Thyroid gland (tissue), 4 donors: ENCODE data around the gene USP34. TPM values are rescaled to one million over a fixed set of nuclear protein-coding genes. Genes with fewer than 3 reads are reported as not detected.

Experiments used
- DNase-seq, 2 donors: peaks; one replicate each; pipeline ENCODE4 v3.0.0-alpha.2; 2019
- H3K27ac ChIP-seq, 3 donors: fragments of 200-600 bp; sonication (generic); 1 replicate in 2 of 3; 2 replicates in 1 of 3; pipeline ENCODE4 v1.5.1; 2016 to 2019; ENCODE audit warnings: mild to moderate bottlenecking in 1 of 3, moderate library complexity in 1 of 3
- H3K27me3 ChIP-seq: fragments of 200-600 bp; sonication (generic); one replicate; pipeline ENCODE4 v1.5.1; 2019
- H3K36me3 ChIP-seq, 2 donors: fragments of 200-600 bp; sonication (generic); one replicate each; pipeline ENCODE4 v1.5.1; 2016 to 2019
- H3K4me1 ChIP-seq, 2 donors: fragments of 200-600 bp; sonication (generic); one replicate each; pipeline ENCODE4 v1.5.1; 2017 to 2019
- H3K4me3 ChIP-seq, 3 donors: fragments of 200-600 bp; sonication (generic); replicated peaks in 1 of 3; 1 replicate in 2 of 3; 2 replicates in 1 of 3; pipeline ENCODE4 v1.5.1; 2016; ENCODE audit warnings: mild to moderate bottlenecking in 1 of 3
- H3K9me3 ChIP-seq: fragments of 200-600 bp; sonication (generic); one replicate; pipeline ENCODE4 v1.5.1; 2017
- POLR2A ChIP-seq, 2 donors: fragments of 450-650 bp; IDR thresholded peaks; one replicate each; pipeline ENCODE4 v1.6.1; 2017; ENCODE audit warnings: antibody characterized with exemption in 2 of 2, mild to moderate bottlenecking in 2 of 2, moderate library complexity in 1 of 2
- WGBS, 2 donors: methylation state at CpG; one replicate each; pipeline ENCODE4 v1.1.5; 2017; 5-methylcytosine and 5-hydroxymethylcytosine counted together
- intact Hi-C: fragments of 100-400 bp; cut with DNase I; formaldehyde crosslinking; loops from one replicate; pipeline ENCODE4 v1.15.1; 2023
- total RNA-seq, 4 donors: library from RNA; depleted of rRNA; stranded (reverse); fragments of >200 nt; gene quantifications; one replicate each; pipeline ENCODE4 v1.2.3, GENCODE V29; 2016
- TF ChIP-seq, protein P1 (sequence below), 6 experiments: fragments of 200-600 bp in 3 of 6; fragments of 450-650 bp in 3 of 6; sonication (generic) in 3 of 6; IDR thresholded peaks; one replicate each; pipeline ENCODE4 v1.5.1; 2016 to 2019; ENCODE audit warnings: antibody characterized with exemption in 6 of 6, mild to moderate bottlenecking in 2 of 6, inconsistent platforms in 1 of 6, moderate library complexity in 1 of 6

Gene USP34
- total RNA-seq, 4 donors from 2014 or later, result 171 to 271 (median 231) TPM

DNA sequence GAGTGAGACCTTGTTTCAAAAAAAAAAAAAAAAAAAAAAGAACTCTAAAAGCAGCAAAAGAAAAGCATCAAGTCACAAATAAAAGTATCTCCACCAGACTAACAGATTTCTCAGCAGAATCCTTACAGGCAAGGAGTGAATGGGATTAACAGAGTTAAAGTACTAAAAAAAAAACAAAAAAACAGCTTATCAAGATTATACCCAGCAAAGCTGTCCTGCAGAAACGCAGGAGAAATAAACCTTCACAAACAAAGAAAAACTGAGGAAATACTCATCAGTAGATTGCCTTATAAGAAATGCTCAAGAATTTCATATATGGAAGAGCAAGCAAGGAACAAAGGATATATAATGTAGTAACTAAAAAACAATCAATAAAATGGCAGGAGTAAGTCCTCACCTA is 35.6 kb downstream of the USP34 start:
- Histone ChIP-seq H3K27ac (no peak overlapping the region), H3K27me3 (no peaks in the 10 kb centered on the region), H3K4me3 (no peak overlapping the region), H3K4me1 (peaks cover 21 to 46% of the 10 kb centered on the region in 2 donors), H3K36me3 (no peaks in the 10 kb centered on the region), H3K9me3 (no peaks in the 10 kb centered on the region)
- 89 to 93% methylated on average over 1 of the region's 1 CpG for WGBS, 2 donors
- TF ChIP-seq POLR2A (IDR thresholded peaks at IDR 0.05), result no peak
- TF ChIP-seq, protein P1, sequence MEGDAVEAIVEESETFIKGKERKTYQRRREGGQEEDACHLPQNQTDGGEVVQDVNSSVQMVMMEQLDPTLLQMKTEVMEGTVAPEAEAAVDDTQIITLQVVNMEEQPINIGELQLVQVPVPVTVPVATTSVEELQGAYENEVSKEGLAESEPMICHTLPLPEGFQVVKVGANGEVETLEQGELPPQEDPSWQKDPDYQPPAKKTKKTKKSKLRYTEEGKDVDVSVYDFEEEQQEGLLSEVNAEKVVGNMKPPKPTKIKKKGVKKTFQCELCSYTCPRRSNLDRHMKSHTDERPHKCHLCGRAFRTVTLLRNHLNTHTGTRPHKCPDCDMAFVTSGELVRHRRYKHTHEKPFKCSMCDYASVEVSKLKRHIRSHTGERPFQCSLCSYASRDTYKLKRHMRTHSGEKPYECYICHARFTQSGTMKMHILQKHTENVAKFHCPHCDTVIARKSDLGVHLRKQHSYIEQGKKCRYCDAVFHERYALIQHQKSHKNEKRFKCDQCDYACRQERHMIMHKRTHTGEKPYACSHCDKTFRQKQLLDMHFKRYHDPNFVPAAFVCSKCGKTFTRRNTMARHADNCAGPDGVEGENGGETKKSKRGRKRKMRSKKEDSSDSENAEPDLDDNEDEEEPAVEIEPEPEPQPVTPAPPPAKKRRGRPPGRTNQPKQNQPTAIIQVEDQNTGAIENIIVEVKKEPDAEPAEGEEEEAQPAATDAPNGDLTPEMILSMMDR (IDR thresholded peaks at IDR 0.05), result no peak
- intact Hi-C loops, result no loop called here
- DNase-seq, result no peak

DNA sequence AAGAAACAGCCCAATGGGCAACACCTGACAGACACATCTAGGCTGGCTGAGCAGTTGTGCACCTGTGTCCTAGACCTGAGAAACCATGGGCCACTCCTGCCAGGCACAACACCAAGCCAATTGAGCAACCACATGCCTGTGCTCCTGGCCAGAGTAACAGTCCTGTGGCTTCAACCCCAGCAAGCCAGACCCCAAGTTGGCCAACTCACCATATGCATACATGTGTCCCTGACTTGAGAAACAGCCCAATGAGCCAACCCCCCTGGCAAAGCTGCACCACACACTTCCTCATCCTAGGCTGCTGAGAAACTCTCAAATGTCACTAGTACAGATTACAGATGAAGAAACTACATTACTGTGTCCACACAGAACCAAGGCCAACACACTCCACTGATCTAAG is 36.6 kb downstream of the USP34 start:
- H3K27ac ChIP-seq, result no peak overlapping the region
- no peak for DNase-seq
- TF ChIP-seq, protein P1 (IDR thresholded peaks at IDR 0.05), result no peak
- TF ChIP-seq POLR2A (IDR thresholded peaks at IDR 0.05), result no peak
- H3K27me3 ChIP-seq, result no peaks in the 10 kb centered on the region
- H3K36me3 ChIP-seq, result no peaks in the 10 kb centered on the region
- intact Hi-C loops, result no loop called here
- H3K4me3 ChIP-seq, result no peak overlapping the region
- no peaks in the 10 kb centered on the region for H3K9me3 ChIP-seq
- peaks cover 12 to 37% of the 10 kb centered on the region in 2 donors for H3K4me1 ChIP-seq

DNA sequence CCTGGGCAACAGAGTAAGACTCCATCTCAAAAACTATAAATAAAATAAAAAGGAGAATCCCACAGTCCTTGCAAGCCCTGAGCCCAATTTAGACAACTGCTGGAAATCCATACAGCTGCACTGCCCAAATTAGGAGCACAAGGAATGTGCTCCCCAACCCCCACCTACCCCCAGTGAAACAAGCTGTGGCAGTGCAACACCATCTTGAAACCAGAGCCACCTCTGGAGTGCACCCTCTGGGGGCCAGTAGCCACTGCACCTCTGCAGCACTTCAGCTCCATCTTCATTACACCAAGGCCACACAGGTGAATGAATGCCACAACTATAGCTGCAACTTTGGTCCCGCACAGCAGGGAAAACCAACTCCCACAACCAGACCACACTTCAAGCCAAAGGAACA is 37.3 kb downstream of the USP34 start:
- TF ChIP-seq, protein P1 (IDR thresholded peaks at IDR 0.05), result no peak
- no peak for TF ChIP-seq POLR2A (IDR thresholded peaks at IDR 0.05)
- WGBS, 2 donors, result 100% methylated on average over 1 of the region's 1 CpG
- Histone ChIP-seq H3K27ac (no peak overlapping the region), H3K9me3 (no peaks in the 10 kb centered on the region), H3K4me1 (peaks cover 7 to 32% of the 10 kb centered on the region in 2 donors), H3K36me3 (no peaks in the 10 kb centered on the region), H3K4me3 (no peak overlapping the region), H3K27me3 (no peaks in the 10 kb centered on the region)
- no peak for DNase-seq
- intact Hi-C loops, result no loop called here

DNA sequence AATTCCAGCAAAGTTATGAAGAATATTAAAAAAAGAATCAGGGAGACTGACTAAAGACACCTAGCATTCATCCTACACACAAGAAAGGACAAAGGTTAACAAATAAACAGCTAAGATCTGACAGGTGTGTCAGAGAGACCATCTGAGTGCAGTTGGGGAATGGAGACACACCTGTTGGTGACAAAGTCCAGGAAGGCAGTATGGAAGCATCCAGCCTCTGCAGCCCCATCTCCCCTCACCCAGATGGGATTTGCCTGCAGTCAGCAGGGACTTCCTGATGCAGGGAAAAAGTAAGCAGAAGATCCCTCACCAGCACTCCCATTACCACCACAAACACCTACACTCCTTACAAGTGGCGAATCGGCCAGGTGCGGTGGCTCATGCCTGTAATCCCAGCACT is 37.9 kb downstream of the USP34 start:
- DNase-seq, result no peak
- Histone ChIP-seq H3K4me3 (no peak overlapping the region), H3K27me3 (no peaks in the 10 kb centered on the region), H3K9me3 (no peaks in the 10 kb centered on the region), H3K4me1 (peaks cover 7 to 32% of the 10 kb centered on the region in 2 donors), H3K36me3 (no peaks in the 10 kb centered on the region), H3K27ac (no peak overlapping the region)
- intact Hi-C loops, result no loop called here
- WGBS, 2 donors, result 100% methylated on average over 2 to 3 of the region's 3 CpGs
- TF ChIP-seq, protein P1 (IDR thresholded peaks at IDR 0.05), result no peak
- TF ChIP-seq POLR2A (IDR thresholded peaks at IDR 0.05), result no peak

DNA sequence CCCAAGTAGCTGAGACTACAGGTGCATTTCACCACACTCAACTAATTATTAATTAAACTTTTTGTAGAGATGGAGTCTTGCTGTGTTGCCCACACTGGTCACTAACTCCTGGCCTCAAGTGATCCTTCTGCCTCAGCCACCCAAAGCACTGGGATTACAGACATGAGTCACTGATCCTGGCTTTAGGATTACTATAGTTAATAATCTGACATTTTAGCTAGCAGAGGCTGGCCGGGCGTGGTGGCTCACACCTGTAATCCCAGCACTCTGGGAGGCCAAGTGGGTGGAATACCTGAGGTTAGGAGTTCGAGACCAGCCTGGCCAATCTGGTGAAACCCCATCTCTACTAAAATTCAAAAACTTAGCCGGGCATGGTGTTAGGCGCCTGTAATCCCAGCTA is 39.5 kb downstream of the USP34 start:
- H3K36me3 ChIP-seq, result no peaks in the 10 kb centered on the region
- no peak overlapping the region for H3K4me3 ChIP-seq
- peaks cover 8 to 28% of the 10 kb centered on the region in 2 donors for H3K4me1 ChIP-seq
- intact Hi-C loops, result no loop called here
- no peaks in the 10 kb centered on the region for H3K9me3 ChIP-seq
- no peak overlapping the region for H3K27ac ChIP-seq
- H3K27me3 ChIP-seq, result no peaks in the 10 kb centered on the region
- 93 to 96% methylated on average over 5 of the region's 5 CpGs for WGBS, 2 donors
- DNase-seq, result no peak
- no peak for TF ChIP-seq POLR2A (IDR thresholded peaks at IDR 0.05)
- TF ChIP-seq, protein P1 (IDR thresholded peaks at IDR 0.05), result no peak
